GM23338 (cell line): Measurements from ENCODE around the gene AHNAK. TPM values are rescaled to one million over a fixed set of nuclear protein-coding genes. Genes with fewer than 3 reads are reported as not detected.

Experiments used
- ATAC-seq: fragments of 200-7000 bp; cut with Tn5 transposase; 3 replicates; pipeline ENCODE4 v1.9.1; 2020
- DNase-seq: peaks from one replicate; pipeline ENCODE4 v3.0.0-alpha.2; 2015; ENCODE audit warnings: low spot score
- H2AFZ ChIP-seq: fragments of 200-600 bp; sonication (generic); 2 replicates; pipeline ENCODE4 v1.8.0; 2016; ENCODE audit warnings: antibody characterized with exemption, mild to moderate bottlenecking, moderate library complexity
- H3F3A ChIP-seq: fragments of 200-600 bp; sonication (generic); replicated peaks from 2 replicates; pipeline ENCODE4 v1.8.0; 2017; ENCODE audit warnings: antibody characterized with exemption, mixed run types, low read depth
- H3K27ac ChIP-seq: fragments of 200-600 bp; sonication (generic); 2 replicates; pipeline ENCODE4 v1.6.1; 2016; ENCODE audit warnings: low read depth
- H3K27me3 ChIP-seq: fragments of 200-600 bp; sonication (generic); 2 replicates; pipeline ENCODE4 v1.8.0; 2016; ENCODE audit warnings: mild to moderate bottlenecking, mixed run types, moderate library complexity; ENCODE audit not compliant: insufficient read depth
- H3K36me3 ChIP-seq: fragments of 200-600 bp; sonication (generic); 2 replicates; pipeline ENCODE4 v1.8.0; 2016; ENCODE audit warnings: mild to moderate bottlenecking; ENCODE audit not compliant: insufficient read depth
- H3K4me1 ChIP-seq: fragments of 200-600 bp; sonication (generic); 2 replicates; pipeline ENCODE4 v1.8.0; 2016; ENCODE audit warnings: mild to moderate bottlenecking, moderate library complexity; ENCODE audit not compliant: insufficient read depth
- H3K4me2 ChIP-seq: fragments of 200-600 bp; sonication (generic); 2 replicates; pipeline ENCODE4 v1.7.1; 2017; ENCODE audit warnings: mixed run types
- H3K4me3 ChIP-seq: fragments of 200-600 bp; sonication (generic); 2 replicates; pipeline ENCODE4 v1.6.1; 2016; ENCODE audit warnings: mixed run types
- H3K79me2 ChIP-seq: fragments of 200-600 bp; sonication (generic); replicated peaks from 2 replicates; pipeline ENCODE4 v1.8.0; 2017; ENCODE audit warnings: mild to moderate bottlenecking; ENCODE audit not compliant: insufficient read depth
- H3K9me2 ChIP-seq: fragments of 200-600 bp; sonication (generic); 2 replicates; pipeline ENCODE4 v1.8.0; 2017; ENCODE audit not compliant: insufficient read depth
- H4K20me1 ChIP-seq: fragments of 200-600 bp; sonication (generic); replicated peaks from 2 replicates; pipeline ENCODE4 v1.8.0; 2017; ENCODE audit warnings: mild to moderate bottlenecking; ENCODE audit not compliant: insufficient read depth
- H3K27ac Mint-ChIP-seq: 2 replicates; pipeline ENCODE4 v1.8.0; 2020; ENCODE audit warnings: inconsistent platforms, mild to moderate bottlenecking, moderate library complexity, mixed read lengths
- H3K27me3 Mint-ChIP-seq: 3 replicates; pipeline ENCODE4 v1.8.0; 2022; ENCODE audit warnings: low read depth, mild to moderate bottlenecking, moderate library complexity, mixed read lengths, inconsistent platforms; ENCODE audit not compliant: insufficient read depth, poor library complexity
- H3K36me3 Mint-ChIP-seq: 3 replicates; pipeline ENCODE4 v1.8.0; 2021; ENCODE audit warnings: low read depth, mild to moderate bottlenecking, inconsistent platforms, moderate library complexity, mixed read lengths
- H3K4me1 Mint-ChIP-seq: 3 replicates; pipeline ENCODE4 v1.8.0; 2020; ENCODE audit warnings: mild to moderate bottlenecking, inconsistent platforms, mixed read lengths
- H3K4me3 Mint-ChIP-seq: 3 replicates; pipeline ENCODE4 v1.8.0; 2021; ENCODE audit warnings: moderate library complexity, mild to moderate bottlenecking, inconsistent platforms, mixed read lengths
- H3K9me3 Mint-ChIP-seq: 3 replicates; pipeline ENCODE4 v1.8.0; 2020; ENCODE audit warnings: moderate library complexity, mild to moderate bottlenecking, inconsistent platforms, mixed read lengths
- CREB1 ChIP-seq: fragments of 250-450 bp; sonication (Bioruptor Pico); IDR thresholded peaks from 2 replicates; pipeline ENCODE4 v1.5.0; 2020; ENCODE audit warnings: low read depth, mild to moderate bottlenecking, moderate library complexity
- ETS1 ChIP-seq: IDR thresholded peaks from 2 replicates; pipeline ENCODE4 v1.6.1; 2016; ENCODE audit warnings: antibody characterized with exemption
- EZH2phosphoT487 ChIP-seq: fragments of 200-600 bp; sonication (generic); IDR thresholded peaks from one replicate; pipeline ENCODE4 v1.8.1; 2018; ENCODE audit warnings: antibody characterized with exemption; ENCODE audit not compliant: unreplicated experiment
- JUNB ChIP-seq: IDR thresholded peaks from one replicate; pipeline ENCODE4 v1.6.1; 2016; ENCODE audit warnings: antibody characterized with exemption; ENCODE audit not compliant: unreplicated experiment
- POLR2AphosphoS5 ChIP-seq: IDR thresholded peaks from 2 replicates; pipeline ENCODE4 v1.6.1; 2016; ENCODE audit warnings: antibody characterized with exemption, low read depth
- REST ChIP-seq: IDR thresholded peaks from one replicate; pipeline ENCODE4 v1.6.1; 2018; ENCODE audit warnings: antibody characterized with exemption; ENCODE audit not compliant: unreplicated experiment
- STAT1 ChIP-seq: IDR thresholded peaks from one replicate; pipeline ENCODE4 v1.6.1; 2016; ENCODE audit warnings: antibody characterized with exemption; ENCODE audit not compliant: unreplicated experiment
- ZNF114 ChIP-seq: fragments of 250-450 bp; sonication (Bioruptor Pico); IDR thresholded peaks from 2 replicates; pipeline ENCODE4 v1.5.0; 2020; ENCODE audit warnings: mild to moderate bottlenecking, moderate library complexity
- ZNF331 ChIP-seq: fragments of 250-450 bp; sonication (Bioruptor Pico); IDR thresholded peaks from 2 replicates; pipeline ENCODE4 v1.5.0; 2020; ENCODE audit warnings: low read depth, mild to moderate bottlenecking, moderate library complexity
- polyA plus RNA-seq: library from polyadenylated mRNA; unstranded; fragments of >200 nt; fragmentation: Nextera tagmentation; extraction: Ambion mirVana; gene quantifications from 2 replicates; pipeline ENCODE4 v1.2.1, GENCODE V29; 2016
- total RNA-seq: library from RNA; depleted of rRNA; stranded (reverse); fragments of >200 nt; shearing (Covaris generic); gene quantifications from 2 replicates; pipeline ENCODE4 v1.2.3, GENCODE V29; 2014
- TF ChIP-seq, protein P1 (sequence below), 2 experiments: fragments of 200-600 bp in 1 of 2; sonication (generic) in 1 of 2; conservative IDR thresholded peaks; 2 replicates each; pipeline versions ENCODE4 v1.5.1 to v1.6.1; 2016 to 2017; ENCODE audit warnings: antibody characterized with exemption in 2 of 2, low read depth in 2 of 2, mild to moderate bottlenecking in 2 of 2, moderate library complexity in 1 of 2

AHNAK gene
- total and polyA plus RNA-seq, 2 experiments from 2014 or later: 0.91 to 2.1 TPM

DNA sequence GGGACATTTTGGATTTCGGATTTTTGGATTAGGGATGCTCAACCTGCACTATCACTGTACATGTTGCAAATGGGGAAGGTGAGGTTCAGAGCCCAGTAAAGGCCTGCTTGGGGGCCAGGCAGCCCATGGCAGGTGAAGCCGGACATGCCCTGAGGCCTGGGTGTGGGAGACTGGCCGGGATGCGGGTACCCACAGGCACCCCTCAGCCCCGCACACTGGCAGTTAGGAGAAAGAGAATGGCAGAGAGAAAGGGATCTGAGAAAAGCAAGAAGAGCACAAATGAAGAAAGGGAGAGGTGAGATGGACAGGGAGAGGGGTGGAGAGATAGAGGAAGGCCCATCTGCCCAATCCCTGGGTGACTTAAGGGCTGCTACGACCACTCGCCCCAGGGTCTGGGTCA, 75.0 kb downstream of the AHNAK start:
- Histone ChIP-seq H3F3A (no peaks in the 10 kb centered on the region), H3K4me3 (no peak overlapping the region), H2AFZ (no peak overlapping the region), H3K36me3 (no peaks in the 10 kb centered on the region), H3K27ac (no peak overlapping the region), H3K9me2 (no peaks in the 10 kb centered on the region), H4K20me1 (no peaks in the 10 kb centered on the region), H3K27me3 (no peaks in the 10 kb centered on the region), H3K4me2 (no peak overlapping the region), H3K4me1 (no peaks in the 10 kb centered on the region), H3K79me2 (no peaks in the 10 kb centered on the region)
- H3K4me3 Mint-ChIP-seq: no peak overlapping the region
- no peaks in the 10 kb centered on the region for H3K9me3 Mint-ChIP-seq
- ATAC-seq (no peak), DNase-seq (no peak)
- TF ChIP-seq ZNF331 (CRISPR knock-in tag): no peak
- no peaks in the 10 kb centered on the region for H3K36me3 Mint-ChIP-seq
- no peak overlapping the region for H3K27ac Mint-ChIP-seq
- H3K4me1 Mint-ChIP-seq: no peaks in the 10 kb centered on the region
- H3K27me3 Mint-ChIP-seq: peaks cover 10% of the 10 kb centered on the region

GRCh38 chr11:62468577-62468976, 78.0 kb downstream of the AHNAK start:
- no peaks in the 10 kb centered on the region for H3K36me3 Mint-ChIP-seq
- DNase-seq (no peak), ATAC-seq (no peak)
- H3F3A ChIP-seq: no peaks in the 10 kb centered on the region
- H3K9me3 Mint-ChIP-seq: no peaks in the 10 kb centered on the region
- no peaks in the 10 kb centered on the region for H3K36me3 ChIP-seq
- H3K4me3 Mint-ChIP-seq: no peak overlapping the region
- no peak overlapping the region for H3K27ac ChIP-seq
- no peaks in the 10 kb centered on the region for H4K20me1 ChIP-seq
- H3K27me3 ChIP-seq: no peaks in the 10 kb centered on the region
- no peak overlapping the region for H3K4me2 ChIP-seq
- no peaks in the 10 kb centered on the region for H3K4me1 ChIP-seq
- no peak overlapping the region for H3K27ac Mint-ChIP-seq
- H2AFZ ChIP-seq: no peak overlapping the region
- no peaks in the 10 kb centered on the region for H3K4me1 Mint-ChIP-seq
- no peaks in the 10 kb centered on the region for H3K79me2 ChIP-seq
- no peak overlapping the region for H3K4me3 ChIP-seq
- no peaks in the 10 kb centered on the region for H3K9me2 ChIP-seq
- peaks cover 7% of the 10 kb centered on the region for H3K27me3 Mint-ChIP-seq
- TF ChIP-seq STAT1 (no peak), REST (no peak), JUNB (no peak), ZNF114 (CRISPR knock-in tag) (no peak), POLR2AphosphoS5 (no peak), EZH2phosphoT487 (no peak), ZNF331 (CRISPR knock-in tag) (no peak), CREB1 (CRISPR knock-in tag) (no peak), ETS1 (no peak)
- TF ChIP-seq, protein P1, sequence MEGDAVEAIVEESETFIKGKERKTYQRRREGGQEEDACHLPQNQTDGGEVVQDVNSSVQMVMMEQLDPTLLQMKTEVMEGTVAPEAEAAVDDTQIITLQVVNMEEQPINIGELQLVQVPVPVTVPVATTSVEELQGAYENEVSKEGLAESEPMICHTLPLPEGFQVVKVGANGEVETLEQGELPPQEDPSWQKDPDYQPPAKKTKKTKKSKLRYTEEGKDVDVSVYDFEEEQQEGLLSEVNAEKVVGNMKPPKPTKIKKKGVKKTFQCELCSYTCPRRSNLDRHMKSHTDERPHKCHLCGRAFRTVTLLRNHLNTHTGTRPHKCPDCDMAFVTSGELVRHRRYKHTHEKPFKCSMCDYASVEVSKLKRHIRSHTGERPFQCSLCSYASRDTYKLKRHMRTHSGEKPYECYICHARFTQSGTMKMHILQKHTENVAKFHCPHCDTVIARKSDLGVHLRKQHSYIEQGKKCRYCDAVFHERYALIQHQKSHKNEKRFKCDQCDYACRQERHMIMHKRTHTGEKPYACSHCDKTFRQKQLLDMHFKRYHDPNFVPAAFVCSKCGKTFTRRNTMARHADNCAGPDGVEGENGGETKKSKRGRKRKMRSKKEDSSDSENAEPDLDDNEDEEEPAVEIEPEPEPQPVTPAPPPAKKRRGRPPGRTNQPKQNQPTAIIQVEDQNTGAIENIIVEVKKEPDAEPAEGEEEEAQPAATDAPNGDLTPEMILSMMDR (conservative IDR thresholded peaks at IDR 0.05; ENCODE audit: low read depth in 2 of 2): no peak
